Rectal smooth muscle tissue (tissue), 1 donor: ENCODE results near the gene DISP2.

ENCODE experiments used
- H3K27ac ChIP-seq: one replicate; pipeline ENCODE4 v1.7.0; 2013; ENCODE audit warnings: low read depth, low read length, inconsistent platforms
- H3K27me3 ChIP-seq: one replicate; pipeline ENCODE4 v1.7.0; 2013; ENCODE audit warnings: low read length; ENCODE audit not compliant: control insufficient read depth, insufficient read depth
- H3K36me3 ChIP-seq: one replicate; pipeline ENCODE4 v1.7.0; 2013; ENCODE audit warnings: low read length; ENCODE audit not compliant: control insufficient read depth, insufficient read depth
- H3K4me1 ChIP-seq: one replicate; pipeline ENCODE4 v1.7.0; 2013; ENCODE audit warnings: low read length; ENCODE audit not compliant: control insufficient read depth, insufficient read depth
- H3K4me3 ChIP-seq: one replicate; pipeline ENCODE4 v1.7.0; 2013; ENCODE audit warnings: low read length
- H3K9ac ChIP-seq: one replicate; pipeline ENCODE4 v1.7.0; 2013; ENCODE audit warnings: low read length

The DISP2 gene, protein sequence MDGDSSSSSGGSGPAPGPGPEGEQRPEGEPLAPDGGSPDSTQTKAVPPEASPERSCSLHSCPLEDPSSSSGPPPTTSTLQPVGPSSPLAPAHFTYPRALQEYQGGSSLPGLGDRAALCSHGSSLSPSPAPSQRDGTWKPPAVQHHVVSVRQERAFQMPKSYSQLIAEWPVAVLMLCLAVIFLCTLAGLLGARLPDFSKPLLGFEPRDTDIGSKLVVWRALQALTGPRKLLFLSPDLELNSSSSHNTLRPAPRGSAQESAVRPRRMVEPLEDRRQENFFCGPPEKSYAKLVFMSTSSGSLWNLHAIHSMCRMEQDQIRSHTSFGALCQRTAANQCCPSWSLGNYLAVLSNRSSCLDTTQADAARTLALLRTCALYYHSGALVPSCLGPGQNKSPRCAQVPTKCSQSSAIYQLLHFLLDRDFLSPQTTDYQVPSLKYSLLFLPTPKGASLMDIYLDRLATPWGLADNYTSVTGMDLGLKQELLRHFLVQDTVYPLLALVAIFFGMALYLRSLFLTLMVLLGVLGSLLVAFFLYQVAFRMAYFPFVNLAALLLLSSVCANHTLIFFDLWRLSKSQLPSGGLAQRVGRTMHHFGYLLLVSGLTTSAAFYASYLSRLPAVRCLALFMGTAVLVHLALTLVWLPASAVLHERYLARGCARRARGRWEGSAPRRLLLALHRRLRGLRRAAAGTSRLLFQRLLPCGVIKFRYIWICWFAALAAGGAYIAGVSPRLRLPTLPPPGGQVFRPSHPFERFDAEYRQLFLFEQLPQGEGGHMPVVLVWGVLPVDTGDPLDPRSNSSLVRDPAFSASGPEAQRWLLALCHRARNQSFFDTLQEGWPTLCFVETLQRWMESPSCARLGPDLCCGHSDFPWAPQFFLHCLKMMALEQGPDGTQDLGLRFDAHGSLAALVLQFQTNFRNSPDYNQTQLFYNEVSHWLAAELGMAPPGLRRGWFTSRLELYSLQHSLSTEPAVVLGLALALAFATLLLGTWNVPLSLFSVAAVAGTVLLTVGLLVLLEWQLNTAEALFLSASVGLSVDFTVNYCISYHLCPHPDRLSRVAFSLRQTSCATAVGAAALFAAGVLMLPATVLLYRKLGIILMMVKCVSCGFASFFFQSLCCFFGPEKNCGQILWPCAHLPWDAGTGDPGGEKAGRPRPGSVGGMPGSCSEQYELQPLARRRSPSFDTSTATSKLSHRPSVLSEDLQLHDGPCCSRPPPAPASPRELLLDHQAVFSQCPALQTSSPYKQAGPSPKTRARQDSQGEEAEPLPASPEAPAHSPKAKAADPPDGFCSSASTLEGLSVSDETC (N-terminal part only)

GRCh38 chr15:40357723-40358470 lies at the start of gene DISP2:
Gene DISP2 (plus strand): TSS chr15:40358219. CDS start chr15:40358322, 103 bp downstream.
- H3K4me1 ChIP-seq = peaks cover 3% of the 10 kb centered on the region
- H3K4me3 ChIP-seq = peak within 1 kb of the TSS; percentile 64
- H3K36me3 ChIP-seq = no peaks in the 10 kb centered on the region
- no peak within 1 kb of the TSS for H3K9ac ChIP-seq
- no peaks in the 10 kb centered on the region for H3K27me3 ChIP-seq
- no peak within 1 kb of the TSS for H3K27ac ChIP-seq

DNA sequence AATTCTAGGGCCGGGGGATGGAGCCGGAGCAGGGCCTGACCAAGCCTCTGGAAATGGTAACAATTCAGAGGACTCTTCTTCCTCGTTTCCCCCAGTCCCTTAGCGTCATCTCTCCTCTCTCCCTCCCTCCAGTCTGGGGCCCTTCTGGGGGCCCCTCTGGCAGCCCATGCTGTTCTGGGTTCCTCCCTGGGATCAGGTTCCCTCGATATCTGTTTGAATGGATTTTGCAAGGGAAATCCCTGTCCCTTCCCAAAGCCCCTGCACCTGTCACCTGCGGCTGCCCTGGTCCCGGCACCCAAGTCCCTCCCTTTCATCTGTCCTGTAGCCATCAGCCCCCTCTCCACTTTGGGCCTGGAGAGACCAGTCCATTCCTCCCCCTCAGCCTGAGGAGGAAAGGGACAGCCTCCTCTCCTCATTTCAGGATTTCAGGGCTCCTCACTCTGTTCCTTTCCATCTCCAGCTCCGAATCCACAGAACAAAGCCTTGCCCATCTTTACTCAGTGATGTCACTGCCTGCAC lies 48.6 kb upstream of the DISP2 start:
- H3K36me3 ChIP-seq = no peaks in the 10 kb centered on the region
- no peaks in the 10 kb centered on the region for H3K27me3 ChIP-seq
- H3K9ac ChIP-seq = no peak overlapping the region
- no peak overlapping the region for H3K27ac ChIP-seq
- no peaks in the 10 kb centered on the region for H3K4me1 ChIP-seq
- H3K4me3 ChIP-seq = no peak overlapping the region

- Histone ChIP-seq H3K27me3 (no peaks in the 10 kb centered on the region), H3K4me3 (no peak overlapping the region), H3K4me1 (no peaks in the 10 kb centered on the region), H3K9ac (no peak overlapping the region), H3K36me3 (no peaks in the 10 kb centered on the region), H3K27ac (no peak overlapping the region)
Observed at GRCh38 chr15:40310001-40310959, 47.7 kb upstream of the DISP2 start.

- Histone ChIP-seq H3K36me3 (no peaks in the 10 kb centered on the region), H3K9ac (no peak overlapping the region), H3K4me1 (no peaks in the 10 kb centered on the region), H3K27me3 (no peaks in the 10 kb centered on the region), H3K27ac (no peak overlapping the region), H3K4me3 (no peak overlapping the region)
Observed at GRCh38 chr15:40310993-40311392, 47.0 kb upstream of the DISP2 start.

- Histone ChIP-seq H3K4me1 (no peaks in the 10 kb centered on the region), H3K4me3 (no peak overlapping the region), H3K27ac (no peak overlapping the region), H3K36me3 (no peaks in the 10 kb centered on the region), H3K27me3 (no peaks in the 10 kb centered on the region), H3K9ac (no peak overlapping the region)
Observed at GRCh38 chr15:40312370-40313158, 45.5 kb upstream of the DISP2 start.

GRCh38 chr15:40313531-40314398 lies 44.3 kb upstream of the DISP2 start:
- Histone ChIP-seq H3K27ac (no peak overlapping the region), H3K9ac (no peak overlapping the region), H3K36me3 (no peaks in the 10 kb centered on the region), H3K4me3 (no peak overlapping the region), H3K4me1 (no peaks in the 10 kb centered on the region), H3K27me3 (no peaks in the 10 kb centered on the region)

- Histone ChIP-seq H3K9ac (no peak overlapping the region), H3K36me3 (no peaks in the 10 kb centered on the region), H3K4me1 (no peaks in the 10 kb centered on the region), H3K27me3 (no peaks in the 10 kb centered on the region), H3K27ac (no peak overlapping the region), H3K4me3 (no peak overlapping the region)
Observed at GRCh38 chr15:40314723-40315276, 43.2 kb upstream of the DISP2 start.

DNA sequence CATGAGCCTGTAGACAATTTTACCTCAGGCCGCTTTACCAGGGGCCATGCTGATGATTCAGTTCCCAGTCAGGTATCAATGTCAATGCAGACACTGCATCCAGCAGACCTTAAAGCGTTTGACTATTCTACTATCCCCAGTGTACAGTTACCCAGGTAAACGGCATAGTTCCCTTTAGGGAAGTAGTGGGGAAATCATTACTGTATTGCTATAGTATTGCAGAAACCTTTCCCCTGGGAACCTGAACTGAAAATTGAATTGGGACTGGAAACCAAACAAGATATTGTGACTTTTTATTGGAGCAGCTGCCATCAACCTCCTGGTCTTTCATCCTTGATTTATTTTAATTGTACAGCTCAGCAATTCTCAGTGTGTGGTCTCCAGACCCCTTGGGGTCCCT lies 41.1 kb upstream of the DISP2 start:
- Histone ChIP-seq H3K27me3 (no peaks in the 10 kb centered on the region), H3K27ac (no peak overlapping the region), H3K4me1 (no peaks in the 10 kb centered on the region), H3K36me3 (no peaks in the 10 kb centered on the region), H3K4me3 (no peak overlapping the region), H3K9ac (no peak overlapping the region)

DNA sequence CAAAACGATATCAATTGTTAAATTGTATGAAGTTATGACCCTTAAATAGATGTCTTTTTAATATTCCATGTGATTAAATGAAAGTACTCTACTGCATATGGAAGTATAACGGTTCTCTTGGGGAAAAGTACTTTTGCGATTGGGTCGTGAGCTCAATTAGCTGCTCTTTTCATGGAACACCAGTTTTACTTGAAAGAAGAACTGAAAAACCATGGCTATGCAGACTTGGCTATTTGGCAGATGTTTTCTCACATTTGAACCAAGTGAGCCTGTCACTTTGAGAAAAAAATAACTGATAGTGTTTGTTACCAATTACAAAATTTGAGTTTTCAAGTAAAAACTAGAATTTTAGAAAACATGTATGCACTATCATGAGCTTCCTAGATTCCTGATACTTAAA lies 40.4 kb upstream of the DISP2 start:
- no peaks in the 10 kb centered on the region for H3K4me1 ChIP-seq
- H3K9ac ChIP-seq = no peak overlapping the region
- no peak overlapping the region for H3K27ac ChIP-seq
- no peaks in the 10 kb centered on the region for H3K36me3 ChIP-seq
- no peak overlapping the region for H3K4me3 ChIP-seq
- no peaks in the 10 kb centered on the region for H3K27me3 ChIP-seq
